Neural cell (in vitro differentiated cells): ENCODE measurements around the gene ST6GALNAC3. TPM values are rescaled to one million over a fixed set of nuclear protein-coding genes. Genes with fewer than 3 reads are reported as not detected.

Experiments used
- H2AFZ ChIP-seq: fragments of 200-600, 300-800 bp; sonication (generic), shearing (Covaris generic); 2 replicates; pipeline ENCODE4 v1.6.0; 2014; ENCODE audit warnings: low read depth, mild to moderate bottlenecking, antibody characterized with exemption, low read length, moderate library complexity
- H3F3A ChIP-seq: fragments of 200-600 bp; shearing (Covaris generic); 2 replicates; pipeline ENCODE4 v1.6.1; 2016; ENCODE audit warnings: mild to moderate bottlenecking, moderate library complexity, mixed read lengths, antibody characterized with exemption, low read length; ENCODE audit not compliant: insufficient read depth, poor library complexity, severe bottlenecking
- H3K27ac ChIP-seq: fragments of 200-600, 300-800 bp; sonication (generic), shearing (Covaris generic); 2 replicates; pipeline ENCODE4 v1.5.1; 2014; ENCODE audit warnings: mild to moderate bottlenecking, low read length, moderate library complexity
- H3K27me3 ChIP-seq: fragments of 300-800, 200-600 bp; sonication (generic), shearing (Covaris generic); 2 replicates; pipeline ENCODE4 v1.6.0; 2014; ENCODE audit warnings: mild to moderate bottlenecking, low read depth, low read length, moderate library complexity; ENCODE audit not compliant: insufficient read depth
- H3K36me3 ChIP-seq: fragments of 300-800, 200-600 bp; sonication (generic), shearing (Covaris generic); 2 replicates; pipeline ENCODE4 v1.5.1; 2014; ENCODE audit warnings: mild to moderate bottlenecking, antibody characterized with exemption, low read length, moderate library complexity; ENCODE audit not compliant: insufficient read depth
- H3K4me2 ChIP-seq: fragments of 300-800, 200-600 bp; sonication (generic), shearing (Covaris generic); 2 replicates; pipeline ENCODE4 v1.6.0; 2014; ENCODE audit warnings: mild to moderate bottlenecking, low read length
- H3K4me3 ChIP-seq: fragments of 300-800, 200-600 bp; sonication (generic), shearing (Covaris generic); 2 replicates; pipeline ENCODE4 v1.5.1; 2014; ENCODE audit warnings: mild to moderate bottlenecking, low read length, moderate library complexity
- H3K79me2 ChIP-seq: fragments of 200-600 bp; shearing (Covaris generic); replicated peaks from 2 replicates; pipeline ENCODE4 v1.6.0; 2014; ENCODE audit warnings: mild to moderate bottlenecking, low read length, moderate library complexity; ENCODE audit not compliant: insufficient read depth
- H3K9ac ChIP-seq: fragments of 300-800, 200-600 bp; sonication (generic), shearing (Covaris generic); 2 replicates; pipeline ENCODE4 v1.6.1; 2016; ENCODE audit warnings: mild to moderate bottlenecking, low read length, mixed read lengths
- H3K9me2 ChIP-seq: fragments of 200-600 bp; shearing (Covaris generic); 2 replicates; pipeline ENCODE4 v1.6.1; 2016; ENCODE audit warnings: mild to moderate bottlenecking, low read length, mixed read lengths; ENCODE audit not compliant: insufficient read depth
- H3K9me3 ChIP-seq: fragments of 200-600, 300-800 bp; sonication (generic), shearing (Covaris generic); 2 replicates; pipeline ENCODE4 v1.6.1; 2016; ENCODE audit warnings: mild to moderate bottlenecking, mixed run types, low read length, moderate library complexity, mixed read lengths
- H4K20me1 ChIP-seq: fragments of 200-600 bp; shearing (Covaris generic); 2 replicates; pipeline ENCODE4 v1.6.1; 2016; ENCODE audit warnings: mild to moderate bottlenecking, mixed run types; ENCODE audit not compliant: insufficient read depth
- CTCF ChIP-seq: fragments of 450-650 bp; IDR thresholded peaks from 2 replicates; pipeline ENCODE4 v1.5.1; 2014; ENCODE audit warnings: antibody characterized with exemption, mild to moderate bottlenecking, moderate library complexity; ENCODE audit not compliant: poor library complexity, severe bottlenecking
- EP300 ChIP-seq: fragments of 450-650 bp; conservative IDR thresholded peaks from 2 replicates; pipeline ENCODE4 v1.6.1; 2014; ENCODE audit warnings: antibody characterized with exemption, mild to moderate bottlenecking, moderate library complexity; ENCODE audit not compliant: poor library complexity, severe bottlenecking
- EZH2 ChIP-seq: fragments of 200-600, 300-800 bp; shearing (Covaris generic), sonication (generic); IDR thresholded peaks from 2 replicates; pipeline ENCODE4 v1.6.1; 2014; ENCODE audit warnings: antibody characterized with exemption, low read length, borderline replicate concordance, mild to moderate bottlenecking; ENCODE audit not compliant: insufficient read depth, poor library complexity, severe bottlenecking
- MXI1 ChIP-seq: fragments of 450-650 bp; conservative IDR thresholded peaks from 2 replicates; pipeline ENCODE4 v1.6.1; 2014; ENCODE audit warnings: antibody characterized with exemption, mild to moderate bottlenecking; ENCODE audit not compliant: poor library complexity, severe bottlenecking
- POLR2AphosphoS5 ChIP-seq: IDR thresholded peaks from 2 replicates; pipeline ENCODE4 v1.6.1; 2012
- RAD21 ChIP-seq: fragments of 450-650 bp; conservative IDR thresholded peaks from 2 replicates; pipeline ENCODE4 v1.6.1; 2014; ENCODE audit warnings: antibody characterized with exemption, mild to moderate bottlenecking, moderate library complexity
- SMC3 ChIP-seq: fragments of 450-650 bp; conservative IDR thresholded peaks from 2 replicates; pipeline ENCODE4 v1.6.1; 2014; ENCODE audit warnings: antibody characterized with exemption, mild to moderate bottlenecking, moderate library complexity; ENCODE audit not compliant: poor library complexity
- TAF1 ChIP-seq: IDR thresholded peaks from 2 replicates; pipeline ENCODE4 v1.6.1; 2012; ENCODE audit warnings: low read depth
- polyA plus RNA-seq: library from polyadenylated mRNA; depleted of rRNA; stranded (reverse); fragments of >200 nt; gene quantifications from 2 replicates; pipeline ENCODE4 v1.2.3, GENCODE V29; 2014
- TF ChIP-seq, protein P1 (sequence below): IDR thresholded peaks from 2 replicates; pipeline ENCODE4 v1.6.1; 2012; ENCODE audit warnings: borderline replicate concordance

Gene ST6GALNAC3
- polyA plus RNA-seq, 1 donor from 2014 or later: 3.6 TPM

GRCh38 chr1:76125473-76126219 lies 51.1 kb downstream of the ST6GALNAC3 start:
- Histone ChIP-seq H3K9me3 (no peaks in the 10 kb centered on the region), H3K27ac (no peak overlapping the region), H3K36me3 (no peaks in the 10 kb centered on the region), H3K4me3 (no peak overlapping the region), H3K79me2 (no peaks in the 10 kb centered on the region), H3K27me3 (no peaks in the 10 kb centered on the region), H3K9ac (no peak overlapping the region), H3K4me2 (no peak overlapping the region), H3K9me2 (no peaks in the 10 kb centered on the region), H2AFZ (no peak overlapping the region), H3F3A (no peaks in the 10 kb centered on the region), H4K20me1 (no peaks in the 10 kb centered on the region)
- TF ChIP-seq MXI1 (no peak), SMC3 (no peak), CTCF (no peak), RAD21 (no peak), TAF1 (no peak), POLR2AphosphoS5 (no peak), EZH2 (no peak), EP300 (no peak)
- TF ChIP-seq, protein P1, sequence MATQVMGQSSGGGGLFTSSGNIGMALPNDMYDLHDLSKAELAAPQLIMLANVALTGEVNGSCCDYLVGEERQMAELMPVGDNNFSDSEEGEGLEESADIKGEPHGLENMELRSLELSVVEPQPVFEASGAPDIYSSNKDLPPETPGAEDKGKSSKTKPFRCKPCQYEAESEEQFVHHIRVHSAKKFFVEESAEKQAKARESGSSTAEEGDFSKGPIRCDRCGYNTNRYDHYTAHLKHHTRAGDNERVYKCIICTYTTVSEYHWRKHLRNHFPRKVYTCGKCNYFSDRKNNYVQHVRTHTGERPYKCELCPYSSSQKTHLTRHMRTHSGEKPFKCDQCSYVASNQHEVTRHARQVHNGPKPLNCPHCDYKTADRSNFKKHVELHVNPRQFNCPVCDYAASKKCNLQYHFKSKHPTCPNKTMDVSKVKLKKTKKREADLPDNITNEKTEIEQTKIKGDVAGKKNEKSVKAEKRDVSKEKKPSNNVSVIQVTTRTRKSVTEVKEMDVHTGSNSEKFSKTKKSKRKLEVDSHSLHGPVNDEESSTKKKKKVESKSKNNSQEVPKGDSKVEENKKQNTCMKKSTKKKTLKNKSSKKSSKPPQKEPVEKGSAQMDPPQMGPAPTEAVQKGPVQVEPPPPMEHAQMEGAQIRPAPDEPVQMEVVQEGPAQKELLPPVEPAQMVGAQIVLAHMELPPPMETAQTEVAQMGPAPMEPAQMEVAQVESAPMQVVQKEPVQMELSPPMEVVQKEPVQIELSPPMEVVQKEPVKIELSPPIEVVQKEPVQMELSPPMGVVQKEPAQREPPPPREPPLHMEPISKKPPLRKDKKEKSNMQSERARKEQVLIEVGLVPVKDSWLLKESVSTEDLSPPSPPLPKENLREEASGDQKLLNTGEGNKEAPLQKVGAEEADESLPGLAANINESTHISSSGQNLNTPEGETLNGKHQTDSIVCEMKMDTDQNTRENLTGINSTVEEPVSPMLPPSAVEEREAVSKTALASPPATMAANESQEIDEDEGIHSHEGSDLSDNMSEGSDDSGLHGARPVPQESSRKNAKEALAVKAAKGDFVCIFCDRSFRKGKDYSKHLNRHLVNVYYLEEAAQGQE: no peak

GRCh38 chr1:76128096-76128495 lies 53.5 kb downstream of the ST6GALNAC3 start:
- no peak overlapping the region for H3K4me3 ChIP-seq
- H2AFZ ChIP-seq: no peak overlapping the region
- H3K27ac ChIP-seq: no peak overlapping the region
- no peaks in the 10 kb centered on the region for H3K9me3 ChIP-seq
- no peaks in the 10 kb centered on the region for H3K79me2 ChIP-seq
- TF ChIP-seq, protein P1: no peak
- TF ChIP-seq SMC3: no peak
- H3K9me2 ChIP-seq: no peaks in the 10 kb centered on the region
- no peaks in the 10 kb centered on the region for H3K27me3 ChIP-seq
- no peaks in the 10 kb centered on the region for H4K20me1 ChIP-seq
- H3F3A ChIP-seq: no peaks in the 10 kb centered on the region
- no peaks in the 10 kb centered on the region for H3K36me3 ChIP-seq
- no peak overlapping the region for H3K9ac ChIP-seq
- H3K4me2 ChIP-seq: no peak overlapping the region
